ENCODE measurements around the gene ARSB.

DNA sequence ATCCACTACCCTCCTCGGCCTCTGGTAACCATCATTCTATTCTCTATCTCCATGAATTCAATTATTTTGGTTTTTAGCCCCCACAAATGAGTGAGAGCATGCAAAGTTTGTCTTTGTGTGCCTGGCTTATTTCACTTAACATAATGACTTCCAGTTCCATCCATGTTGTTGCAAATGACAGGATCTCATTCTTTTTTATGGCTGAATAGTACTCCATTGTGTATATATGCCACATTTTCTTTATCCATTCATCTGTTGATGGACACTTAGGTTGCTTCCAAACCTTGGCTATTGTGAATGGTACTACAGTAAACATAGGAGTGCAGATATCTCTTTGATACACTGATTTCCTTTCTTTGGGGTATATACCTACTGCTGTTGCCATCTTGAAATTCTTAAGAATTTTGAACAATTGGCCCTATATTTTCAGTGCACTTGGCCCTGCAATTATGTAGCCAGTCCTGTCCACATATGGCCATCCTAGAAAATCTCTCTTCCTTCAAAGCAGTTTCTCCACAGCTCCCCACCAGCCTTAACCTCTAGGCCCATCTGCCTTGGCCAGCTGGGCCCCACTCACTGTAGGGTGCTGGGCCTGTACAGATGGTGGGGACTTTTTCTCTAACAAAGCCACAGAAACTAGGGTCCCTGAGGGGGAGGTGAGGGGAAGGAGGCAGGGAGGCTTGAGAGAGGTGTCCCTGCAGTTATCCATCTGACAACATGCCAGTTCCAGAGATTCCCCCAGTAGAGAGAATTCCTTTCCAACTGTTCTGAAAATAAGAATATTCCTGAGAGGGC is 254.6 kb downstream of the ARSB start:
- TF ChIP-seq POLR2A (IDR thresholded peaks at IDR 0.05), result no peak
- TF ChIP-seq, protein P1, sequence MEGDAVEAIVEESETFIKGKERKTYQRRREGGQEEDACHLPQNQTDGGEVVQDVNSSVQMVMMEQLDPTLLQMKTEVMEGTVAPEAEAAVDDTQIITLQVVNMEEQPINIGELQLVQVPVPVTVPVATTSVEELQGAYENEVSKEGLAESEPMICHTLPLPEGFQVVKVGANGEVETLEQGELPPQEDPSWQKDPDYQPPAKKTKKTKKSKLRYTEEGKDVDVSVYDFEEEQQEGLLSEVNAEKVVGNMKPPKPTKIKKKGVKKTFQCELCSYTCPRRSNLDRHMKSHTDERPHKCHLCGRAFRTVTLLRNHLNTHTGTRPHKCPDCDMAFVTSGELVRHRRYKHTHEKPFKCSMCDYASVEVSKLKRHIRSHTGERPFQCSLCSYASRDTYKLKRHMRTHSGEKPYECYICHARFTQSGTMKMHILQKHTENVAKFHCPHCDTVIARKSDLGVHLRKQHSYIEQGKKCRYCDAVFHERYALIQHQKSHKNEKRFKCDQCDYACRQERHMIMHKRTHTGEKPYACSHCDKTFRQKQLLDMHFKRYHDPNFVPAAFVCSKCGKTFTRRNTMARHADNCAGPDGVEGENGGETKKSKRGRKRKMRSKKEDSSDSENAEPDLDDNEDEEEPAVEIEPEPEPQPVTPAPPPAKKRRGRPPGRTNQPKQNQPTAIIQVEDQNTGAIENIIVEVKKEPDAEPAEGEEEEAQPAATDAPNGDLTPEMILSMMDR (IDR thresholded peaks at IDR 0.05), result no peak
